Astrocyte (in vitro differentiated cells and primary cell): ENCODE measurements around the gene C1orf174.

Experiments used
- CTCF ChIP-seq: IDR thresholded peaks from 2 replicates; pipeline ENCODE4 v1.5.1; 2011; ENCODE audit warnings: low read depth, mild to moderate bottlenecking, inconsistent platforms, low read length, moderate library complexity; ENCODE audit not compliant: insufficient read depth
- EZH2 ChIP-seq: IDR thresholded peaks from 2 replicates; pipeline ENCODE4 v1.6.1; 2012; ENCODE audit warnings: mild to moderate bottlenecking, low read length, inconsistent platforms; ENCODE audit not compliant: insufficient read depth

- TF ChIP-seq CTCF: no peak
- TF ChIP-seq EZH2: no peak
These were observed 42.3 kb downstream of the C1orf174 start for GRCh38 chr1:3857791-3858129.
